Ascending aorta (tissue), 2 donors: ENCODE results near the gene CETP. TPM values are rescaled to one million over a fixed set of nuclear protein-coding genes. Genes with fewer than 3 reads are reported as not detected.

Experiments
- DNase-seq, 2 donors: peaks; one replicate each; pipeline ENCODE4 v3.0.0-alpha.2; 2019; ENCODE audit warnings: low spot score in 2 of 2
- H3K27ac ChIP-seq, 2 donors: fragments of 200-600 bp; sonication (generic); one replicate each; pipeline ENCODE4 v1.5.1; 2016 to 2017; ENCODE audit warnings: mild to moderate bottlenecking in 1 of 2
- H3K27me3 ChIP-seq: fragments of 200-600 bp; sonication (generic); one replicate; pipeline ENCODE4 v1.5.1; 2017
- H3K36me3 ChIP-seq, 2 donors: fragments of 200-600 bp; sonication (generic); one replicate each; pipeline ENCODE4 v1.5.1; 2016
- H3K4me1 ChIP-seq, 2 donors: fragments of 200-600 bp; sonication (generic); one replicate each; pipeline ENCODE4 v1.5.1; 2016 to 2017; ENCODE audit warnings: mild to moderate bottlenecking in 1 of 2
- H3K4me3 ChIP-seq, 2 donors: fragments of 200-600 bp; sonication (generic); one replicate each; pipeline ENCODE4 v1.5.1; 2016 to 2017; ENCODE audit warnings: mild to moderate bottlenecking in 1 of 2
- H3K9me3 ChIP-seq, 2 donors: fragments of 200-600 bp; sonication (generic); one replicate each; pipeline ENCODE4 v1.5.1; 2016
- CTCF ChIP-seq, 3 experiments: fragments of 200-600 bp in 2 of 3; fragments of 450-650 bp in 1 of 3; sonication (generic) in 2 of 3; IDR thresholded peaks; one replicate each; pipeline ENCODE4 v1.5.1; 2016 to 2019; ENCODE audit warnings: antibody characterized with exemption in 3 of 3, mild to moderate bottlenecking in 1 of 3, moderate library complexity in 1 of 3
- intact Hi-C: fragments of 100-400 bp; cut with DNase I; formaldehyde crosslinking; loops from one replicate; pipeline ENCODE4 v1.15.1; 2023
- total RNA-seq: library from RNA; depleted of rRNA; stranded (reverse); fragments of >200 nt; gene quantifications from one replicate; pipeline ENCODE4 v1.1.0, GENCODE V29; 2016

Gene CETP, protein sequence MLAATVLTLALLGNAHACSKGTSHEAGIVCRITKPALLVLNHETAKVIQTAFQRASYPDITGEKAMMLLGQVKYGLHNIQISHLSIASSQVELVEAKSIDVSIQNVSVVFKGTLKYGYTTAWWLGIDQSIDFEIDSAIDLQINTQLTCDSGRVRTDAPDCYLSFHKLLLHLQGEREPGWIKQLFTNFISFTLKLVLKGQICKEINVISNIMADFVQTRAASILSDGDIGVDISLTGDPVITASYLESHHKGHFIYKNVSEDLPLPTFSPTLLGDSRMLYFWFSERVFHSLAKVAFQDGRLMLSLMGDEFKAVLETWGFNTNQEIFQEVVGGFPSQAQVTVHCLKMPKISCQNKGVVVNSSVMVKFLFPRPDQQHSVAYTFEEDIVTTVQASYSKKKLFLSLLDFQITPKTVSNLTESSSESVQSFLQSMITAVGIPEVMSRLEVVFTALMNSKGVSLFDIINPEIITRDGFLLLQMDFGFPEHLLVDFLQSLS
- not detected for total RNA-seq

DNA sequence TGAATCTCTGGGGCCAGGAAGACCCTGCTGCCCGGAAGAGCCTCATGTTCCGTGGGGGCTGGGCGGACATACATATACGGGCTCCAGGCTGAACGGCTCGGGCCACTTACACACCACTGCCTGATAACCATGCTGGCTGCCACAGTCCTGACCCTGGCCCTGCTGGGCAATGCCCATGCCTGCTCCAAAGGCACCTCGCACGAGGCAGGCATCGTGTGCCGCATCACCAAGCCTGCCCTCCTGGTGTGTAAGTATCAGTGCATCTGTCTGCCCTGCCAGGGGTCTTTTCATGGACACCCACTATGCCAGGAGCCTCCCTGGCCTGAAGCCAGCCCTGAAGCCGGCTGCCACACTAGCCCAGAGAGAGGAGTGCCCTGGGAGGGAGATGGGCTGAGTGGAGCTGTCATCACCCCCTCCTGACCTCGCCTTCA is at the start of gene CETP:
CETP (plus strand) TSS at position 100 of the 431 bp plus-strand sequence; CDS start at position 130, 30 bp downstream.
- intact Hi-C loops, result no loop called here
- H3K9me3 ChIP-seq, result no peaks in the 10 kb centered on the region
- H3K4me1 ChIP-seq, result peaks cover 0 to 10% of the 10 kb centered on the region in 2 donors
- H3K27me3 ChIP-seq, result no peaks in the 10 kb centered on the region
- H3K27ac ChIP-seq, result no peak within 1 kb of the TSS
- no peak for DNase-seq
- no peaks in the 10 kb centered on the region for H3K36me3 ChIP-seq
- H3K4me3 ChIP-seq, result no peak within 1 kb of the TSS
- no peak for TF ChIP-seq CTCF (IDR thresholded peaks at IDR 0.05)

DNA sequence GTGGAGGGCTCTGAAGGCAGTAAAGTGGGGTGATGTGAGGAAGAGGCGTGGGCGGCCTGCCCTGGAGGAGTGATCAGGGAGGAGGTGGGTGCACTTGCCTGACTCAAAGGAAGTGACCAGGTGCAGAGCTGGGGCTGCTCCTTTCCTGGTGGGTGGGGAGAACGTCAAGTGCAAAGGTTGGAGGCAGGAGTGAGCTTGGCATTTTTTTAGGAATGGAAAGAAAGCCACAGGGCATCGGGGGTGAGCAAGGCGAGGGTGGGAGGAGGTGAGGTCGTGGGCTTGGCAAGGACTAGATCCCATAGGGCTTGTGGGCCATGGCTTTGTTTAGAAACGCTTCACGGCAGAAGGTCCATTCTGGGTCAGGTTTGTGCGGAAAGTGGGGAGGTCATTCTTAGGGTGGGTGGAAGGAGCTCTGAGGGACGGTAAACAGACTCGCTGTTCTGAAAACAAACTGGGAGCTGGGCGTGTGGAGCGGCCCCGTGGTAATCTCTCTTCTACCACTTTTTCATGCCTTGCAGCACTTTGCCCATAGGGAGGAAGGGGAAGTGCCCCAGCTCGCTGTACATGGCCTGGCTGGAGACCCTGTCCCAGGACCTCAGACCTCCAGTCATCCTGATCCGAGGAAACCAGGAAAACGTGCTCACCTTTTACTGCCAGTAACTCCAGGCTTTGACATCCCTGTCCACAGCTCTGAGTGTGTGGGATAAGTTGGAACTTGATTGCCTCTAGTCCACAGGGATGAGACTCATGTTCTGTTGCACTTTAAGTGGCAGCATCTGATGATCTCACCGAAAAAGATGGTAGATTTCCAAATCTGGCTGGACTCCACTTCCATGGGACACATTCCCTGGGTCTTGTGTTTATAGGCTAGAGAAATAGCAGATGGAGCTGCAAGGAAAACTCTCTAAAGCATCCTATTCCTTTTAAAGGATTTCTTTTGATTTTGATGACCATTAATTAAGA is 48.7 kb upstream of the CETP start:
- H3K27me3 ChIP-seq, result no peaks in the 10 kb centered on the region
- no peak overlapping the region for H3K27ac ChIP-seq
- no peak for TF ChIP-seq CTCF (IDR thresholded peaks at IDR 0.05)
- no peak overlapping the region for H3K4me3 ChIP-seq
- H3K4me1 ChIP-seq, result peaks cover 0 to 13% of the 10 kb centered on the region in 2 donors
- intact Hi-C loops, result no loop called here
- no peak for DNase-seq
- no peaks in the 10 kb centered on the region for H3K9me3 ChIP-seq
- H3K36me3 ChIP-seq, result no peaks in the 10 kb centered on the region

DNA sequence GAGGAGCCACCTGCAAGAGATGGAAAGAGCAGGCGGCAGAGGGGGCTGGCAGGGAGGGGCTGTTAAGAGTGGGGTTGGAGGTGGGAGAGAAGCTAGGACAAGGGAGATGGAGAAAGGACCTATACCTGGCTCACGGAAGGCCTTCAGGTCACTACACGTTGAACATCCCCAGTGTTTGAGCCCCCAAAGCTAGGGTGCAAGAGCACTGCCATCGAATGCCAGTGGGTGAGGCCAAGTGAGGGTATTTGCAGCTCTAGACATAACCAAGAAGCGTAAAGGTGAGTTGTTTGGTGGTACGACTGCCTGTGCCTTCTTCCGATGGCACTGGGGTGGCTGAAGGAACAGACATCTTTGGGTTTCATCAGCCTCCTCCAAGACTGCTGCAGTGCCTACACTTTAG is 46.9 kb upstream of the CETP start:
- no peaks in the 10 kb centered on the region for H3K36me3 ChIP-seq
- intact Hi-C loops, result no loop called here
- H3K27me3 ChIP-seq, result no peaks in the 10 kb centered on the region
- TF ChIP-seq CTCF (IDR thresholded peaks at IDR 0.05), result no peak
- peak overlapping the region in 1 of 2 donors; percentile 43 for H3K27ac ChIP-seq
- H3K4me3 ChIP-seq, result peak overlapping the region in 1 of 2 donors; percentile 5
- no peaks in the 10 kb centered on the region for H3K9me3 ChIP-seq
- H3K4me1 ChIP-seq, result peaks cover 0 to 13% of the 10 kb centered on the region in 2 donors
- DNase-seq, result no peak

GRCh38 chr16:56915336-56916119 is 46.2 kb upstream of the CETP start:
- intact Hi-C loops, result no loop called here
- Histone ChIP-seq H3K4me1 (peaks cover 0 to 13% of the 10 kb centered on the region in 2 donors), H3K9me3 (no peaks in the 10 kb centered on the region), H3K27me3 (no peaks in the 10 kb centered on the region), H3K27ac (peak overlapping the region in 1 of 2 donors; percentile 50), H3K36me3 (no peaks in the 10 kb centered on the region), H3K4me3 (peak overlapping the region in 1 of 2 donors; percentile 5)
- TF ChIP-seq CTCF (IDR thresholded peaks at IDR 0.05), result no peak
- DNase-seq, result no peak
